ENCODE measurements around the gene KIF26A.

KIF26A gene

DNA sequence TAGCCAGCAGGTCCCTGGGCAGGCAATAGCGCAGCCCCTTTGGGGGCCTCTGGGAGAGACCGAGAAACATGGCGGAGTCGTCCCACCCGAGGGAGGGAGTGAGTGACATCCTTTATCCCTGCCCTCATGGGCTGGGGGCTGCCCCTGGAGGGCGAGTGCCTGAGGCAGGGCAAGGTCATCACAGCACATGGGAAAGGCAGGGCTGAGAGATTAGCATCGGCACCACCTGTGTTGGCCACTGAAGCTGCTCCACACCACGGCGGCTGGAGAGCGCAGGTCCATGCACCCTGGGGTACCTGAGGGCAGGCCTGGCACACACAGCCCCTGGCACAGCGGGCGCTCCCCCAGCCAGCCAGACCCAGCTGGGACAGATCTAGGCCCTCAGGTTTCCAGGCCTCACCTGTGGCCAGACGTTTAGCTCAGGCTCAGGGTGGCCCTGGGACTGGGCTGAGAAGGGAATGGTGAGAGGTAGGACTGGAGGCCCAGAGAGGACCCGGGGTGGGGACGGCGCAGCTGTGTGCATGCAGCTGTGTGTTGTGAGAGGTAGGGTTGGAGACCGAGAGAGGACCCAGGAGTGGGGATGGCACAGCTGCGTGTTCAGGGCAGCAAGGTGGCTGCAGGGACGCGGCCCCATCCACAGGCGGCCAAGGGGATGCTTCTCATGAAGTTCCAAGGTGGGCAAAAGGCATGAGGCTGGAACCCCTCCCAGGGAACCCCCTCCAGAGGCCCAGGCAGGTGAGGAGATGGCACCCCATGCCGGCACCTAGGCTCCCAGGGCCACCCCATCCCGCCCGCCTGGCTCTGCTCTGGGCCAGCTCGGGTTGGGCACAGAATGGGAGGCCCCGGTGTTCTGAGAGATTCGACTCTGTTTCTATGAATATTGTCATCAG, 74.1 kb downstream of the KIF26A start:
- DNase-seq = no peak

DNA sequence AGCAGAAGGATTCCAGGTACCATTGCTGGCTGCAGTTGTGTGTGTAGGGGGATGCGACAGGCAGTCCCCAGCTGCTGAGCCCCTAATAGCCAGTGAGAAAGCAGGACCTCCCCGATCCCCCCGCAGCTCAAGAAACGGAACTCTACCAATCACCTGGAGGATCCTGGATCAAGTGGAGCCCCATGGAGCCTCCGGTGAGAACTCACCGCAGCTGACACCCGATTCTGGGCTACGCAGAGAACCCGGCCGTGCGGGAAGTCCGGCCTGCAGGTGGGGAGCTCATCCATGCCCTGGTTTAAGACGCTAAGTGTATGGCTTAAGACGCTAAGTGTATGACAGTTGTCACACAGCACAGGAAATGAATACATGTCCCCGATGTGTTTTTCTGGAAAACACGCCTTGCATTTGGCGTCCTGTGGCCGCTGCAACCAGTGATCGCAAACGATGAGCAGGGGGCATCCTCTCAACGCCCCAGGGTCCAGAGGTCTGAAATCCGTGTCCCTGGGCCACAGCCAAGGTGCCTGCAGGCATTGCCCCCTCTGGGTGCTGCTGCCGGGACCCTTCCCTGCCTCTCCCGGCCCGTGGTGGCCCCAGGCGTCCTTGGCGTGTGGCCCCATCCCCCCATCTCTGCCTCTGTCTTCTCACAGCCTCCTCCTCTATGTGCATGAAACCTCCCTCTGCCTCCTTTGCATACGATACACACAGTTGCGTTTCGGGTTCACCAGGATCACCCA, 75.1 kb downstream of the KIF26A start:
- no peak for DNase-seq

GRCh38 chr14:104214431-104215218, 76.2 kb downstream of the KIF26A start:
- no peak for DNase-seq

- DNase-seq = no peak
Measured at GRCh38 chr14:104215706-104216334, 77.4 kb downstream of the KIF26A start.

DNA sequence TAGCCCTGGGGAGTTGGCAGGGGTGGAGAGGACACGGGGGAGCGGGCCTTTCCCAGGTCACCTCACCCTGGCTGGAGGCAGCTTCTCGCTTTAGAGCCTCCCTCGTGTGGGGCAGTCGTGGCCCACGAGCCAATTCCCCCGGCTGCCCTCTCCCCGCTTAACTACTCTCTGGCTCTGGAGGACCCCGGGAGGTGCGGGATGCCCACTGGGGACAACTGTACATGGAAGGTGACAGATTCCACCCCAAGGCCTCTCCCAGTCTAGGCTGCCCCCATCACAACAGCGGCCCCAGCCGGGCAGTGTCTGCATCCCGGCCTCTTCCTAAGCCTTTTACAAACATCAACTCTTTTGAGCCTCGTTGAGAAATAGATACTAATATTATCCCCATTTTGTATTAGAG, 78.1 kb downstream of the KIF26A start:
- no peak for DNase-seq

- DNase-seq = no peak
Measured at GRCh38 chr14:104217486-104218360, 79.3 kb downstream of the KIF26A start.

GRCh38 chr14:104218361-104219180, 80.2 kb downstream of the KIF26A start:
- DNase-seq = no peak

GRCh38 chr14:104219731-104220214, 81.4 kb downstream of the KIF26A start:
- no peak for DNase-seq

- DNase-seq = no peak
Measured at GRCh38 chr14:104220215-104221070, 82.1 kb downstream of the KIF26A start.

DNA sequence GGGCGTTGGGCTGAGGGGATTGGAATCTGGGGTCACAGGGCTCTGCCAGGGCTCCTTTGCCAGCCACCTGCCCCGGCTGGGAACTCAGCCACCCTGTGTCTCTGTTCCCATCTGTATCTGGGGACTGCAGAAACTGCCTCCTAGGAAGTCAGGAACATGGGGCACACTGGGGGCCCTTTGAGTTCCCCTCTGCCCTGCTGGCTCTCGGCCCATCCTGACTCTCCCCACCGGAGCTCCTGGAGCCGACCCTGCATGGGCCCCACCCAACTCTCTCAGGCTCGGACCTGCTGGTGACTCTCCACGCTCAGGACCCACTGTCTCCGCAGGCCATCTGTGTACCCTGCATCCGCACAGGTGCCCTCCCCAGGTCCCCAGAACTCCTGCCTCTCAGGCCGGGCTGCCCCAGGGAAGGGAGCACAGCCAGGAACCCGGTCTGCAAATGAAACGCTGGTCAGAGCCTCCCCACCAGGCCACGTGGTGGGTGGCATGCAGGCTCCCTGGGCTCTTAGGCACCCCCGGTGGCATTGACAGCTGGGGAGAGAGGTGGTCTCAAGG, 82.8 kb downstream of the KIF26A start:
- DNase-seq = no peak

GRCh38 chr14:104221636-104222369, 83.4 kb downstream of the KIF26A start:
- no peak for DNase-seq

DNA sequence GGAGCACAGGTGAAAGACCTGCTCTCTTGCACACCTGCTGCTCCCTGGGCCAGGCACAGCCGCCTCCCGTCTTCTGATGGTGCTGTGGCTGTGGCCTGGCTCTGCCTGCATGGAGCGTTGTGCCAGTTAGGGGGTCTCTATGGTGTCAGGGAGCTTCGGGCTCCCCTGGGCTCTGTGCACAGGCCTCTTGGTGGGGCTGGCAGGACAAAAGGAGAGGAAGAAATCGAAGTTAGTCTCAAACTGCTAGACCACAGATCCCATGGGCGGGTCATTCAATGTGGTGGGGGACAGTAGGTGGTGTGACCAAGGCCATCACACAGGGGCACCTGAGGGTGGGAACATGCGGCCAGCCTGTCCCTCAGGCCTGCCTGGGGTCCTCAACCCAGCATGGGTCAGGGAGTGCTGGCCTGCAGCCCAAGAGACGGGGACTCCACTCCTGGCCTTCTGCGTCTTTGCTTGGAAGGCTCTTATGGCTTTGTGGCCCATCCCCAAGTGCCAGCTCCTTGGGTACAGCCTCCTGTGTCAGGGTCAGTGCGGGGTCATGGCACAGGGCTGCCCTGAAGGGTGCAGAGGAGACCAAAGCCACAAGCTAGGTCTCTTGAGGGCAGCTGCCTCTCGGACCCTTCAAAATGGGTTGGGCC, 84.1 kb downstream of the KIF26A start:
- DNase-seq = no peak

- DNase-seq = no peak
Measured at GRCh38 chr14:104223101-104224041, 85.0 kb downstream of the KIF26A start.

DNA sequence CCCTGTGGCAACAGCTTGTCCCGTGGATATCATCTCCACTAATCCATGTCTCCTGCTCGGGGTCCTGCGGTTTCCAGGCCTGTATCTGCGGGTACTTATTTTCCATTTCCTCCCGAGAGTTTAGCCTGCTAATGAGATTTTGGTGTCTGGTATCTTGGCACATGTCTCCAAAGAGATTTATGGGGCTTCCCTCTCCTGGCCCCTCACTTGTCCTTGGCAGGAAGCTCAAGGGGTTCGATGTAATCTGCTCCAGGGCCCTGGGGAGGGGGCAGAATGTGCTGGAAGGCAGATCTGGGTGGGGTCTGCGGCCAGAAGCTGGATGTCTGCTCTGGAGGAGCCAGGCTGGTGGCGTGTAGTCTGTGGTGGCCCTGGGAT, 85.7 kb downstream of the KIF26A start:
- DNase-seq = no peak

GRCh38 chr14:104224506-104225277, 86.3 kb downstream of the KIF26A start:
- no peak for DNase-seq
